K562 (cell line): ENCODE results near the gene NR2F2. TPM values are rescaled to one million over a fixed set of nuclear protein-coding genes. Genes with fewer than 3 reads are reported as not detected.

Experiments used
- ATAC-seq: fragments of 200-7000 bp; cut with Tn5 transposase; 3 replicates; pipeline ENCODE4 v1.9.1; 2020; ENCODE audit warnings: moderate library complexity
- BruUV-seq: library from RNA; stranded (reverse); fragments of 400-500 nt; replicated peaks from 2 replicates; lab custom pipeline; 2021; lab: Mats Ljungman, UMichigan
- CTCF ChIA-PET: fragments of 300-600 bp; formaldehyde crosslinking; extraction: SDS; loops from one replicate; lab custom pipeline; 2021; ENCODE audit warnings: low intra/inter-chr PET ratio; lab: Yijun Ruan, JAX
- POLR2A ChIA-PET: fragments of 300-600, 350-650 bp; sonication (Branson Sonifier 250); formaldehyde crosslinking; extraction: SDS; loops from one replicate; lab custom pipeline; 2021; ENCODE audit warnings: antibody characterized with exemption, inconsistent platforms; lab: Yijun Ruan, JAX
- DNase-seq, 4 experiments: peaks; one replicate each; pipeline versions ENCODE4 v3.0.0 to v3.0.0-alpha.2; 2011 to 2018; ENCODE audit warnings: low spot score in 3 of 4, mixed read lengths in 3 of 4; ENCODE audit errors: extremely low read depth in 1 of 4
- FAIRE-seq: peaks from 2 replicates; lab custom pipeline; 2011; peaks lifted over from hg19 to GRCh38; lab: Jason Lieb, UNC
- H2AFZ ChIP-seq: 2 replicates; pipeline ENCODE4 v1.6.0; 2011; ENCODE audit warnings: low read depth, low read length, control low read depth, inconsistent platforms
- H3K27ac ChIP-seq: fragments of 200-600 bp; 3 replicates; pipeline ENCODE4 v1.8.0; 2011; ENCODE audit warnings: low read depth, mild to moderate bottlenecking, control low read depth, inconsistent platforms, low read length, moderate library complexity, mixed read lengths; ENCODE audit errors: extremely low read depth
- H3K27me3 ChIP-seq, 2 experiments: fragments of 300-600 bp in 1 of 2; 2 replicates in 1 of 2; 3 replicates in 1 of 2; pipeline versions ENCODE4 v1.6.0 to v1.8.0; 2011; ENCODE audit warnings: inconsistent platforms in 2 of 2, low read length in 2 of 2, mild to moderate bottlenecking in 1 of 2, mixed read lengths in 1 of 2, moderate library complexity in 1 of 2; ENCODE audit not compliant: control insufficient read depth in 2 of 2, insufficient read depth in 2 of 2
- H3K36me3 ChIP-seq: fragments of 300-600 bp; 3 replicates; pipeline ENCODE4 v1.8.0; 2011; ENCODE audit warnings: mild to moderate bottlenecking, low read length, inconsistent platforms; ENCODE audit not compliant: control insufficient read depth, insufficient read depth
- H3K4me1 ChIP-seq, 2 experiments: fragments of 200-600 bp in 1 of 2; replicated peaks in 1 of 2; 2 replicates in 1 of 2; 3 replicates in 1 of 2; pipeline versions ENCODE4 v1.5.1 to v1.8.0; 2011; ENCODE audit warnings: inconsistent platforms in 2 of 2, low read length in 2 of 2, mild to moderate bottlenecking in 1 of 2, mixed read lengths in 1 of 2, moderate library complexity in 1 of 2; ENCODE audit not compliant: control insufficient read depth in 2 of 2, insufficient read depth in 2 of 2
- H3K4me2 ChIP-seq: 2 replicates; pipeline ENCODE4 v1.6.1; 2011; ENCODE audit warnings: low read length, control low read depth, inconsistent platforms, mixed read lengths; ENCODE audit not compliant: insufficient read depth
- H3K4me3 ChIP-seq: fragments of 200-600 bp; sonication (generic), shearing (Covaris generic); 2 replicates; pipeline ENCODE4 v1.5.1; 2016; ENCODE audit warnings: control low read depth, inconsistent platforms
- H3K79me2 ChIP-seq: fragments of 200-600 bp; 3 replicates; pipeline ENCODE4 v1.8.0; 2011; ENCODE audit warnings: low read length, inconsistent platforms; ENCODE audit not compliant: control insufficient read depth, insufficient read depth
- H3K9ac ChIP-seq, 2 experiments: 2 replicates each; pipeline versions ENCODE4 v1.6.0 to v1.6.1; 2011; ENCODE audit warnings: low read depth in 2 of 2, low read length in 2 of 2, control low read depth in 1 of 2, inconsistent platforms in 1 of 2, mild to moderate bottlenecking in 1 of 2, mixed read lengths in 1 of 2; ENCODE audit not compliant: insufficient read depth in 1 of 2
- H3K9me1 ChIP-seq: one replicate; pipeline ENCODE4 v1.6.0; 2011; ENCODE audit warnings: inconsistent platforms, mild to moderate bottlenecking, low read length, moderate library complexity; ENCODE audit not compliant: control insufficient read depth, insufficient read depth
- H3K9me3 ChIP-seq: replicated peaks from 2 replicates; pipeline ENCODE4 v1.5.1; 2011; ENCODE audit warnings: low read depth, low read length, inconsistent platforms; ENCODE audit not compliant: control insufficient read depth, insufficient read depth
- H4K20me1 ChIP-seq: replicated peaks from 2 replicates; pipeline ENCODE4 v1.6.1; 2011; ENCODE audit warnings: low read length, inconsistent platforms, mixed read lengths; ENCODE audit not compliant: control insufficient read depth, insufficient read depth
- EGR1 ChIP-seq: fragments of 450-650 bp; conservative IDR thresholded peaks from 2 replicates; pipeline ENCODE4 v1.6.1; 2017; ENCODE audit warnings: mild to moderate bottlenecking
- HSF4 ChIP-seq: fragments of 250-450 bp; sonication (Bioruptor Pico); IDR thresholded peaks from 2 replicates; pipeline ENCODE4 v2.1.2; 2022; ENCODE audit warnings: mild to moderate bottlenecking, moderate library complexity, borderline replicate concordance
- MAZ ChIP-seq, 2 experiments: fragments of 450-650 bp in 1 of 2; sonication (generic) in 1 of 2; formaldehyde crosslinking; IDR thresholded peaks in 1 of 2; conservative IDR thresholded peaks in 1 of 2; 2 replicates each; pipeline versions ENCODE4 v1.4.0 to v1.5.0; 2020; ENCODE audit warnings: mild to moderate bottlenecking in 1 of 2, missing genetic modification reagents in 1 of 2
- NFYB ChIP-seq: IDR thresholded peaks from 2 replicates; pipeline ENCODE4 v1.6.1; 2011; ENCODE audit warnings: mild to moderate bottlenecking, moderate library complexity; ENCODE audit not compliant: insufficient read length; ENCODE audit errors: extremely low read depth
- RUNX1 ChIP-seq: sonication (generic); IDR thresholded peaks from 2 replicates; pipeline ENCODE4 v1.6.1; 2016; ENCODE audit warnings: antibody characterized with exemption, low read depth
- WGBS: fragments of 100-300 bp; shearing (Covaris generic); methylation state at CpG from one replicate; pipeline ENCODE4 v1.1.6; 2016; ENCODE audit warnings: low coverage, mixed read lengths; ENCODE audit not compliant: insufficient coverage; ENCODE audit errors: missing lambda C conversion rate; 5-methylcytosine and 5-hydroxymethylcytosine counted together
- in situ Hi-C: fragments of 300-500 bp; cut with MboI; formaldehyde crosslinking; loops from 4 replicates; pipeline ENCODE4 v1.15.0; 2018; ENCODE audit warnings: inconsistent platforms, mixed read lengths
- intact Hi-C: fragments of 100-400 bp; cut with micrococcal nuclease; formaldehyde crosslinking; loops from 2 replicates; pipeline ENCODE4 v1.14.2; 2022
- polyA plus RNA-seq, 8 experiments: library from polyadenylated mRNA; depleted of rRNA in 4 of 8; stranded (reverse) in 5 of 8; unstranded in 3 of 8; fragments of >200 nt; fragmentation: Nextera tagmentation in 2 of 8; fragmentation: Illumina TruSeq in 1 of 8; extraction: Ambion mirVana in 2 of 8; extraction: Trizol in 1 of 8; gene quantifications; 2 replicates each; pipeline versions ENCODE4 v1.2.1 to v1.2.3, GENCODE V29; 2011 to 2014; ENCODE audit warnings: inconsistent platforms in 1 of 8, missing spikeins in 1 of 8
- total RNA-seq, 7 experiments: library from RNA; depleted of rRNA in 6 of 7; stranded (reverse); fragments of >200 nt in 6 of 7; fragmentation: Illumina TruSeq in 2 of 7; extraction: Trizol in 2 of 7; gene quantifications; 2 replicates each; pipeline versions ENCODE4 v1.2.1 to v1.2.3, GENCODE V29; 2011 to 2021; ENCODE audit warnings: low replicate concordance in 1 of 7
- TF ChIP-seq, protein P1 (sequence below): fragments of 200-800 bp; sonication (Bioruptor generic); IDR thresholded peaks from 2 replicates; pipeline ENCODE4 v1.6.1; 2017; ENCODE audit warnings: missing genetic modification characterization, missing compliant biosample characterization

Gene NR2F2
- total and polyA plus RNA-seq, 9 of the 15 experiments (the other 6 are each of a cell fraction or from before 2014, with no cell fraction given), result 6.0 to 51.8 (median 11.1) TPM

GRCh38 chr15:96324192-96324895, 6.2 kb upstream of the NR2F2 start:
- intact Hi-C loops, result loop anchor here (10.0 kb wide), 3 partner anchors 250 to 1650 kb away; no protein-coding TSS in a partner anchor
- FAIRE-seq, result peak; percentile 6
- TF ChIP-seq RUNX1 (no peak), MAZ (CRISPR knock-in tag; conservative IDR thresholded peaks at IDR 0.05 in 1 of 2, IDR thresholded peaks at IDR 0.05 in 1 of 2) (peak in 1 of 2 experiments; percentile 22; a peak in 1 of 4 replicates), NFYB (no peak), HSF4 (CRISPR knock-in tag) (no peak), EGR1 (0 out of 2 replicates have a peak, but pooled peaks have one; percentile 19)
- TF ChIP-seq, protein P1, sequence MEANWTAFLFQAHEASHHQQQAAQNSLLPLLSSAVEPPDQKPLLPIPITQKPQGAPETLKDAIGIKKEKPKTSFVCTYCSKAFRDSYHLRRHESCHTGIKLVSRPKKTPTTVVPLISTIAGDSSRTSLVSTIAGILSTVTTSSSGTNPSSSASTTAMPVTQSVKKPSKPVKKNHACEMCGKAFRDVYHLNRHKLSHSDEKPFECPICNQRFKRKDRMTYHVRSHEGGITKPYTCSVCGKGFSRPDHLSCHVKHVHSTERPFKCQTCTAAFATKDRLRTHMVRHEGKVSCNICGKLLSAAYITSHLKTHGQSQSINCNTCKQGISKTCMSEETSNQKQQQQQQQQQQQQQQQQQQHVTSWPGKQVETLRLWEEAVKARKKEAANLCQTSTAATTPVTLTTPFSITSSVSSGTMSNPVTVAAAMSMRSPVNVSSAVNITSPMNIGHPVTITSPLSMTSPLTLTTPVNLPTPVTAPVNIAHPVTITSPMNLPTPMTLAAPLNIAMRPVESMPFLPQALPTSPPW, result peak; percentile 43
- DNase-seq, result peak in 2 of 4 experiments; percentile 58
- in situ Hi-C loops, result no loop called here
- H3K79me2 ChIP-seq, result peaks cover 46% of the 10 kb centered on the region
- peak overlapping the region; percentile 93 for H3K4me2 ChIP-seq
- peak overlapping the region; percentile 86; the same call in 2 of the 3 replicates for H3K27ac ChIP-seq
- H3K9me3 ChIP-seq, result peaks cover 6% of the 10 kb centered on the region
- CTCF ChIA-PET, result no interaction called here
- H3K4me3 ChIP-seq, result peak overlapping the region; percentile 72; the same call in 1 of the 2 replicates
- H3K4me1 ChIP-seq, result peaks cover 12 to 16% of the 10 kb centered on the region in 2 experiments; a peak in 4 of 5 replicates
- BruUV-seq, result no TSS peak
- H3K9me1 ChIP-seq, result no peaks in the 10 kb centered on the region
- H3K36me3 ChIP-seq, result peaks cover 4% of the 10 kb centered on the region; the same call in 2 of the 3 replicates
- no peaks in the 10 kb centered on the region for H3K27me3 ChIP-seq
- WGBS, result 54% methylated on average over 8 of the region's 12 CpGs
- H4K20me1 ChIP-seq, result no peaks in the 10 kb centered on the region
- H2AFZ ChIP-seq, result peak overlapping the region; percentile 94
- POLR2A ChIA-PET, result no interaction called here
- H3K9ac ChIP-seq, result peak overlapping the region; percentile 61 to 91; a peak in 3 of 4 replicates
- ATAC-seq, result peak; percentile 18; the same call in 2 of the 3 replicates
